DOHH2 (cell line): ENCODE data around the gene MARCHF3.

Experiments used
- H3F3A ChIP-seq: fragments of 200-600 bp; sonication (generic), shearing (Covaris generic); 2 replicates; pipeline ENCODE4 v1.6.0; 2016; ENCODE audit warnings: antibody characterized with exemption, mild to moderate bottlenecking; ENCODE audit not compliant: control insufficient read depth, insufficient read depth
- H3K27ac ChIP-seq: fragments of 200-600 bp; sonication (generic); 2 replicates; pipeline ENCODE4 v1.5.1; 2014; ENCODE audit warnings: low read depth, mild to moderate bottlenecking, low read length, moderate library complexity
- H3K27me3 ChIP-seq: fragments of 200-600 bp; sonication (generic); 2 replicates; pipeline ENCODE4 v1.6.1; 2014; ENCODE audit warnings: mild to moderate bottlenecking, low read length, mixed read lengths; ENCODE audit not compliant: control insufficient read depth
- H3K36me3 ChIP-seq: fragments of 200-600 bp; sonication (generic); 2 replicates; pipeline ENCODE4 v1.6.1; 2014; ENCODE audit warnings: mild to moderate bottlenecking, low read length, moderate library complexity, mixed read lengths; ENCODE audit not compliant: control insufficient read depth
- H3K4me1 ChIP-seq: fragments of 200-600 bp; sonication (generic); 2 replicates; pipeline ENCODE4 v1.6.1; 2014; ENCODE audit warnings: mild to moderate bottlenecking, low read length, mixed read lengths; ENCODE audit not compliant: control insufficient read depth
- H3K4me2 ChIP-seq: fragments of 200-600 bp; sonication (generic); 2 replicates; pipeline ENCODE4 v1.6.0; 2014; ENCODE audit warnings: mild to moderate bottlenecking, low read length, moderate library complexity
- H3K4me3 ChIP-seq: fragments of 200-600 bp; sonication (generic); 2 replicates; pipeline ENCODE4 v1.5.1; 2014; ENCODE audit warnings: mild to moderate bottlenecking, low read length, mixed read lengths
- H3K79me2 ChIP-seq: fragments of 200-600 bp; sonication (generic); 2 replicates; pipeline ENCODE4 v1.6.1; 2014; ENCODE audit warnings: mild to moderate bottlenecking, low read length, mixed read lengths; ENCODE audit not compliant: control insufficient read depth
- H3K9me2 ChIP-seq: fragments of 200-600 bp; sonication (generic); replicated peaks from 2 replicates; pipeline ENCODE4 v1.6.1; 2014; ENCODE audit warnings: mild to moderate bottlenecking, low read length, mixed read lengths; ENCODE audit not compliant: control insufficient read depth
- H3K9me3 ChIP-seq: fragments of 200-600 bp; sonication (generic); 2 replicates; pipeline ENCODE4 v1.6.1; 2014; ENCODE audit warnings: antibody characterized with exemption, low read length, mixed read lengths; ENCODE audit not compliant: control insufficient read depth, insufficient read depth
- H4K20me1 ChIP-seq: fragments of 200-600 bp; sonication (generic); 2 replicates; pipeline ENCODE4 v1.6.0; 2014; ENCODE audit warnings: low read depth, mild to moderate bottlenecking, antibody characterized with exemption, low read length, moderate library complexity; ENCODE audit not compliant: control insufficient read depth, insufficient read depth
- EZH2phosphoT487 ChIP-seq: fragments of 200-600 bp; sonication (generic); IDR thresholded peaks from 2 replicates; pipeline ENCODE4 v1.6.1; 2017; ENCODE audit warnings: borderline replicate concordance, mild to moderate bottlenecking, antibody characterized with exemption, low read length, moderate library complexity, mixed read lengths
- TF ChIP-seq, protein P1 (sequence below): fragments of 200-600 bp; sonication (generic); IDR thresholded peaks from one replicate; pipeline ENCODE4 v1.5.1; 2014; ENCODE audit warnings: antibody characterized with exemption, mild to moderate bottlenecking, low read depth, low read length; ENCODE audit not compliant: poor library complexity, severe bottlenecking

The MARCHF3 gene

DNA sequence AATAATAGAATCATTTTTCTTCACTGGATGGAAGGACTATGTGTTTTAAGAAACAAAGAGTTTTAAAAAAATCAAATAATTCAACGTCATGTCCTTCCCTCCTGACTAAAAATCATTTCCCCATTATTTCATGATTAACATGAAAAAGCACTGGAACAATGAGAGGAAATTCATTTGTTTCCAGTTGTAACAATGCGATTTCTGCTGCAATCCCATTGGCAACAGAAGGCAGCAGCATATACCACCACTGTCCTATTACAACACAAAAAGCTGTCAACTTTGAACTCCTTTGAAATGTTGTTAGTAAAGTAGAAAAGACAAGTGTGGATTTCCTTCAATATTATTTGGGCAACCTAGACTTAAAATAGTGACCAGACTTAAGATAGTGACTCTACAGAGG lies 39.9 kb upstream of the MARCHF3 start:
- peaks cover 7% of the 10 kb centered on the region for H3K36me3 ChIP-seq
- H3K9me3 ChIP-seq, result no peaks in the 10 kb centered on the region
- H4K20me1 ChIP-seq, result no peaks in the 10 kb centered on the region
- H3K79me2 ChIP-seq, result 0 out of 2 replicates have a peak, but pooled peaks cover 3% of the 10 kb centered on the region
- H3K9me2 ChIP-seq, result no peaks in the 10 kb centered on the region
- H3K4me2 ChIP-seq, result no peak overlapping the region
- H3K27ac ChIP-seq, result no peak overlapping the region
- H3K27me3 ChIP-seq, result no peaks in the 10 kb centered on the region
- H3F3A ChIP-seq, result peaks cover 6% of the 10 kb centered on the region; the same call in 1 of the 2 replicates
- H3K4me3 ChIP-seq, result no peak overlapping the region
- no peak for TF ChIP-seq EZH2phosphoT487
- TF ChIP-seq, protein P1, sequence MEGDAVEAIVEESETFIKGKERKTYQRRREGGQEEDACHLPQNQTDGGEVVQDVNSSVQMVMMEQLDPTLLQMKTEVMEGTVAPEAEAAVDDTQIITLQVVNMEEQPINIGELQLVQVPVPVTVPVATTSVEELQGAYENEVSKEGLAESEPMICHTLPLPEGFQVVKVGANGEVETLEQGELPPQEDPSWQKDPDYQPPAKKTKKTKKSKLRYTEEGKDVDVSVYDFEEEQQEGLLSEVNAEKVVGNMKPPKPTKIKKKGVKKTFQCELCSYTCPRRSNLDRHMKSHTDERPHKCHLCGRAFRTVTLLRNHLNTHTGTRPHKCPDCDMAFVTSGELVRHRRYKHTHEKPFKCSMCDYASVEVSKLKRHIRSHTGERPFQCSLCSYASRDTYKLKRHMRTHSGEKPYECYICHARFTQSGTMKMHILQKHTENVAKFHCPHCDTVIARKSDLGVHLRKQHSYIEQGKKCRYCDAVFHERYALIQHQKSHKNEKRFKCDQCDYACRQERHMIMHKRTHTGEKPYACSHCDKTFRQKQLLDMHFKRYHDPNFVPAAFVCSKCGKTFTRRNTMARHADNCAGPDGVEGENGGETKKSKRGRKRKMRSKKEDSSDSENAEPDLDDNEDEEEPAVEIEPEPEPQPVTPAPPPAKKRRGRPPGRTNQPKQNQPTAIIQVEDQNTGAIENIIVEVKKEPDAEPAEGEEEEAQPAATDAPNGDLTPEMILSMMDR, result no peak
- peaks cover 17% of the 10 kb centered on the region for H3K4me1 ChIP-seq

DNA sequence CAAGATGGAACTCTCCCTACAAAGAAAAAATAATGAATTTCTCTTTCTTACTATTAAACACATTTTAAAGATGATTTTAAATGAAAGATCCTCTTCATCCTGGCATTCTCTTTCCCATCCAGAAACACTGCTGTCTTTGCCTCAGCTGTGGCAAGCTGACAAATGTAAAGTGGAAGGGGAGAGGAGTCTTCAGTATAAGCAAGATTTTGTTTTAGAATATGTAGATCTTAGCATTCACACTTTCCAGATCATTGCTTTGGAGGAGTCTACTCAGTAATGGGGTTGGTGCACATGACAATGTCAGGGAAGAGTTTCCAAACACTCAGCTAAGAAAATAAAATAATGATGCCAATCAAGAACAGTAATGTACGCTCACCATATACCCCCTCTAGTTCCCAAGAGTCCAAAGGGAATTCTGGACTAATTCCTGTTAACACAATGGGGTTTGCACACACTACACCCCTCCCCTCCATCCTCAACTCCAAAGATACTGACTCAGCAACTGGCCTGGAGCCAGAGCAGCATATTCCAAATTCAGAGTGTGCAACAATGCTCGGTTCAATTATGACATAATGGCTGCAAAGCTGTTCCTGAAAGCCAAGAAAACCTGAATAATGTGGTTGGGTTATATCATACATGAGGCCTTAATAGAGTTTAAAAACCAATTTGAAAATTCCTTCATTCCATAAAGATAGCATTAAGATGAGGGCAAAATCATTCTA lies 38.3 kb upstream of the MARCHF3 start:
- TF ChIP-seq, protein P1, result no peak
- no peak for TF ChIP-seq EZH2phosphoT487

DNA sequence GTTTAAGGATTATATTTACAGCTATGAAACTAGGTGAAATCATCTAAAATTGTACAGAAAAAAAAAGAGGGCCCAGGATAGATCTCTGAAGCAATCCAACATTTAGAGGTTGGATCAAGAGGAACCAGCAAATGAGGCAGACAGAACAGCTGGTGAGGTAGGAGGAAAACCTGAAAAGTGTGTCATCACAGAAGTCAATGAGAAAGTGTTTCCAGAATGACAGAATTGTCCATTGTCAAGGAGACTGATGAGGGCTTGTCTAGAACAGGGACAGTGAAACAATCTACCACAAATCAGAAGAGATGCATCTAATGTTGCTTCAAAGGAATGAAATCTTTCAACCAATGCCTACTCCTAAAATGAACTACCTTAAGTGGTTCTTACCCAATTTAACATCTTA lies 36.4 kb upstream of the MARCHF3 start:
- no peaks in the 10 kb centered on the region for H4K20me1 ChIP-seq
- no peaks in the 10 kb centered on the region for H3K9me3 ChIP-seq
- H3K4me1 ChIP-seq, result peaks cover under 1% of the 10 kb centered on the region
- no peaks in the 10 kb centered on the region for H3K27me3 ChIP-seq
- no peak for TF ChIP-seq EZH2phosphoT487
- TF ChIP-seq, protein P1, result no peak
- H3K79me2 ChIP-seq, result no peaks in the 10 kb centered on the region
- H3K27ac ChIP-seq, result no peak overlapping the region
- no peaks in the 10 kb centered on the region for H3F3A ChIP-seq
- peaks cover 11% of the 10 kb centered on the region for H3K36me3 ChIP-seq
- H3K4me3 ChIP-seq, result no peak overlapping the region
- no peaks in the 10 kb centered on the region for H3K9me2 ChIP-seq
- H3K4me2 ChIP-seq, result no peak overlapping the region

More for the DNA sequence above, 38.3 kb upstream of the MARCHF3 start:
- H3F3A ChIP-seq, result peaks cover 1% of the 10 kb centered on the region; the same call in 1 of the 2 replicates
- 0 out of 2 replicates have a peak, but pooled peaks cover 3% of the 10 kb centered on the region for H3K79me2 ChIP-seq
- H3K9me2 ChIP-seq, result no peaks in the 10 kb centered on the region
- no peak overlapping the region for H3K27ac ChIP-seq
- H3K36me3 ChIP-seq, result peaks cover 11% of the 10 kb centered on the region
- H3K27me3 ChIP-seq, result no peaks in the 10 kb centered on the region
- H3K4me2 ChIP-seq, result no peak overlapping the region
- H3K4me3 ChIP-seq, result no peak overlapping the region
- H4K20me1 ChIP-seq, result no peaks in the 10 kb centered on the region
- no peaks in the 10 kb centered on the region for H3K9me3 ChIP-seq
- H3K4me1 ChIP-seq, result peaks cover 14% of the 10 kb centered on the region
